GM19452 (cell line): Measurements from ENCODE around the gene SIRPB2.
A peak's percentile ranks its signal among the peaks of the same experiment; 100 is the strongest.

Experiments
- ATAC-seq: cut with Tn5 transposase; IDR thresholded peaks from one replicate; pipeline ENCODE4 v1.9.1; 2021; ENCODE audit not compliant: unreplicated experiment

SIRPB2 gene

DNA sequence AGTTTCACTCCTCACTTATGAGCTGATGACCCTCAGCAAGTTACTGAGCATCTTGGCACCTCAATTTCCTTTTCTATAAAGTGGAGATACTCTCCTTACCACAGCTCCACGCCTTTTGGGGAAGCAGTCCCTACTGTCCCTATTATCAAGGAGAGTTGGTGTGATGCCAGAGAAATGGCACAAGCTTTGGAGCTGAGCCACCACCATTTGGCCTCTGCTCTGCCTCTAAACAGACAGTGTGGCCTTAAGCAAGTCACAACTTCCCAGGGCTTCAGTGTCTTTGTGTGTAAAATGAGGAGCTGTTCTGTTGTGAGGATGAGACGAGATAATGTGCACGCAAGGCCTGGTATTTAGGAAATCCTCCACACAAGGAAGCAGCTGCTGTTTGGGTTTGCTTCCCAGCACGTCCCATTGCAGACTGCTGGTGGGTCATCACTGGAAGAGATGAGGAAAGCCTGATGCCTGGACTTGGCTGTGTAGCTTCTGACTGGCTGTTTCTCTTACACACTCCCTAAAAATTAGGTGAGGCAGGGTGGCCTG lies 43.1 kb downstream of the SIRPB2 start:
- no peak for ATAC-seq

DNA sequence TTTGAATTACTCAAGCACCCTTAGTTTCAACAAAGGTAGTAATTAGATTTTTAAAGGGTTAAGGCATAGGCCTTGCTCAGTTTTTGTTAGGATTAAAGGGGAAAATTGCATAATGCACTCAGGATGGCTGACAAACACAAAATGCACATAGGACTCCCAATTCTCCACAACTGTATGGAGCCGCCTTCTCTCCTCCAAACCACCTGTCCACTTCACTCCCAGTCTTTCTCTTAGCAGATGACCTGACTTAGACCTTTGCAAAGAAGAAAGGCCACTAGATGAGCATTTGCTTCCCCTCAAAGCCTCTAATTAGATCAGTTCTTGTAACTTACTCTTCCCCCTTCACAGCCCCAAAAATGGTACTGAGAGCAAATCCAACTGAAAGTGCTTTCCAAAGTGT lies 44.7 kb downstream of the SIRPB2 start:
- no peak for ATAC-seq

DNA sequence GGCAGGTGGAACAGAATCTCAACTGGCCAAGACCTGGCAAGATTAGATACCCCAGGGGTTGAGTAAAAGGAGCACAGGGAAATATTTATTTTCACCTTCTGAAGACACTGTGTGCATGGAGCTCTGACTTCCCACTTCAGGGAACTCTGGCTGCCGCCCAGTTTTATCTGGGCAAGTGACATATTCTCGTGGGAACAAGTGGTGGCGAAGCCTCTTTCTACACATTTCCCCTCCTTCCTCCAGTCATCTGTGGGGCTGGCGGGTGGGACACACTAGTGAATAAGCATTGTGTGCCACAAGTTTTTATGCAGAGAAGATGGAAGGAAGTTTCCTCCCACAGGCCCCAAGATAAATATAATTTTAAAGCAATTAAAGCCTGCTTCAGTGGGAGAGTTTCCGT lies 48.1 kb downstream of the SIRPB2 start:
- no peak for ATAC-seq

DNA sequence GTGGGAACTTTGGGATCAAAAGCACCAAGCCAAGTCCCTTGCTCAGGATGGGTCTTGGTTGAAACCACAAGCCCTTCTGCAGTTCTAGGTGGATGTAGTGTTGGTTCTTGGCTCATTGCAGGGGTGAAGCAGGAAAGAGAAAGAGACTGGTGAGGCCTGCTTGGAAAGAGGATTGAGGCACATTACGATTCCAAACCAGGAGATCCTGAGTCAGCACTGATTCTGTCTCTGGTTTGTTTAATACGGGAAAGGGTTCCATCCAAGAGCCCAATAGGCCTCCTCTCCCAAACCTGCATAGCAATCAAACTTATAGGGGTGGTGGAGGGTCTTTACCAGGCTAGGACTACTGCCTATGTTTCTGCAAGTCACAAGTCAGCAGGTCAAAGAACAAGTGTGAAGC lies 48.9 kb downstream of the SIRPB2 start:
- ATAC-seq: no peak

DNA sequence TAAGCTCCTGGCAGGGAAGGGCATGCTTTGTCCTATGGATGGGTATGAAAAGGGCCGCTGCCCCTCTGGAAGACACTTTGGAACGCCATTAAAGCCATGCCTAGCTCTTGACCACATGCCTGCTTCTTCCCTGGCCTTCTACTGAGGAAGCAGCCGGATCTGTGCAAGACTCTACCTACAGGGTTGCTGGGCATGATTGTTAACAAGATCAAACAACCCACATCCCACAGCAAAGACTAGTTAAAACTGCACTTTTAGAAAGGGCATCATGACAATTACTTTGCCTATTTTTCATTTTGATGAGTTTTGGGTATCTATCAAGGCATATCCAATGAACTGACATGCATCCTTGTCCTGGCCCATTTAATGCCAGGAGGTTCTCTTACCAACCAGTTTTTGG lies 50.1 kb downstream of the SIRPB2 start:
- no peak for ATAC-seq

- no peak for ATAC-seq
Observed at GRCh38 chr20:1440024-1440423, 51.2 kb downstream of the SIRPB2 start.

GRCh38 chr20:1438361-1438760 lies 52.9 kb downstream of the SIRPB2 start:
- no peak for ATAC-seq

DNA sequence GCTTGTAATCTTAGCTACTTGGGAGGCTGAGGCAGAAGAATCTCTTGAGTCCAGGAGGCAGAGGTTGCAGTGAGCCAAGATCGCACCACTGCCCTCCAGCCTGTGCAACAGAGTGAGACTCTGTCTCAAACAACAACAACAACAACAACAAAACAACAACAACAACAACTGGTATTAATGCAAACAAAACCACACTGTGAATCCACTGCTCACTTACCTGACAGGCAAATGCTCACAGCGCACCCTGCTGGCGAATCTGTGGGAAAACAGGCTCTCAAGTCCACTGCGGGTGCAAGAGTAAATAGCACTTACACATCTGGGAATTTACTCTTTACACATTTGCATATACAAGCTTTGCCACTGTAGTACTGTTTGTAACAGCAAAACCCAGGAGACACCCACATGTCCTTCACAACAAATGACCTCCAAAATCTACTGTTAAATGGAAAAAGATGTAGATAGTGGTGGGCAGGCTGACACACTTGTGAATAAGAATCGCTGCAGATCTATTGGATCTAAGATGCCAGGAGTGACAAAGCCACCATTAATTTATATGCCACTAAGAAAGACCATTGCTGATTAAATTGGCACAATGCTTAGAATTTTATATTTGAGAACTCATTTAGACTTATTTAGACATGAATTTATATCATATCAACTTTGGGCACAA lies 53.9 kb downstream of the SIRPB2 start:
- no peak for ATAC-seq

- ATAC-seq: no peak
Observed at GRCh38 chr20:1436263-1436662, 55.0 kb downstream of the SIRPB2 start.

- ATAC-seq: no peak
Observed at GRCh38 chr20:1435337-1435699, 55.9 kb downstream of the SIRPB2 start.

DNA sequence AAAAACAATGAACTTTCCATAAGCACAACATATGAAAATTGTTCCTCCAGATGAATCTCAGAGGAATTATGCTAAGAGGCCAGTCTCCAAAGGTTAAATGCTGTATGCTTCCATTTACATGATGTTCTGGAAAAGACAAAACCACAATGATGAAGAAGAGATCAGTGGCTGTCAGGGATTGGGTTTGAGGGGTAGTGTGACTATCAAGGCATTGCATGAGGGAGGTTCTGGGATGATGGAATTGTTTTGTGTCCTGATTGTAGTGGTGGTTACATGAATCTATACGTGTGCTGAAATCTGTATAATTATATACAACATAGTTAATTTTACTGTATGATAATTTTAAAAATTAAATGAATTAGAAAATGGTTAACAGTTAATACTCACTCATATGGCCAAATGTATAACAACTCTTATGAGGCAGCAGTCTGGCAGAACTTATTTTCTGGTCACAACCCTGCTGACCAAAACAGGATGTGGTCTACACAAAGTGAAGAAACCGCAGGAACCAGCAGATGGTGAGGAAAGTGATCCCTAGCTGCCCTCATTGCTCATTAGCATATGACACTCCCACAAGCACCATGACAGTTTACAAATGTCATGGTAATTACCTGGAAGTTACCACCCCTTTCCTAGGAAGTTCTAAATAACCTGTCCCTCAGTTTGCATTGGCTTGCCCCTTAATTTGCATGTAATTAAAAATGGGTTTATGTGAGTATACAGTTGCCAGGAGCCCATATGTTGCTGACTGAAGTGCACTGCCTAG lies 56.5 kb downstream of the SIRPB2 start:
- peak; percentile 87 for ATAC-seq

GRCh38 chr20:1431158-1431557 lies 60.1 kb downstream of the SIRPB2 start:
- no peak for ATAC-seq

GRCh38 chr20:1430004-1430451 lies 61.2 kb downstream of the SIRPB2 start:
- ATAC-seq: no peak

- ATAC-seq: no peak
Observed at GRCh38 chr20:1429143-1429728, 62.0 kb downstream of the SIRPB2 start.

GRCh38 chr20:1427457-1428054 lies 63.7 kb downstream of the SIRPB2 start:
- no peak for ATAC-seq

- no peak for ATAC-seq
Observed at GRCh38 chr20:1426231-1426849, 64.9 kb downstream of the SIRPB2 start.
